GM18909 (cell line): ENCODE measurements around the gene SLC6A13.

ENCODE experiments used
- ATAC-seq: cut with Tn5 transposase; IDR thresholded peaks from one replicate; pipeline ENCODE4 v1.9.1; 2021; ENCODE audit warnings: mild to moderate bottlenecking; ENCODE audit not compliant: unreplicated experiment, poor library complexity

Gene SLC6A13

DNA sequence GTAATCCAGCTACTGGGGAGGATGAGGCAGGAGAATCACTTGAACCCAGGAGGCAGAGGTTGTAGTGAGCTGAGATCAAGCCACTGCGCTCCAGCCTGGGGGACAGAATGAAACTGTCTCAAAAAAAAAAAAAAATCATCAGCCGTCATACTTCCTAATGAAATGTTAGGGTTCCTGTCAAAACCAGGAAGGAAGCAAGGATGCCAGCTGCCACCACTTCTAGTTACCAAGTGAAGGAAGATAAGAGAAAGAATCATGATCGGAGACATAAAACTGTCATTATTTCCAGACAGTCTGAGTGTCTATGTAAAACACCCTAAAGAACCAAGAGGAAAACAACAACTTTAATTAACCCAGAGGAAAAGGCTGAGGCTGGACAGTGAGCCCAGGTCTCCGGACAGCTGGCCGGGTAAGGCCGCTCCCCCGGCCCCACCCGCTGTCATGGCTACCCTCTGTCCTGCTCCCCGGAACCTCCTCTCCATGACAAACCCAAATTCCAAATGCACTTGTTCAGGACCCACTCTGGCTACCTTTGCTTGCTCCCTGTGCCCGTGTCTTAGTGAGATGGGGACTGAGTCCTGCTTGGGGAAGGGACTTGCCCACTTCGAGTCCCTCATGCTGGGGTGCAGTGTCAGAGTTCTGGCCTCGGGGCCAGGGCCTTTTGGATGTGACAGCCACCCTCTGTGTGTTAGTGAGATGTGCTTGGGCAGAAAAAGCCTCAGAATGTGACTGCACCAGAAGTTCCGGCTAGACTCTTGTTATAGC lies 77.6 kb downstream of the SLC6A13 start:
- no peak for ATAC-seq

DNA sequence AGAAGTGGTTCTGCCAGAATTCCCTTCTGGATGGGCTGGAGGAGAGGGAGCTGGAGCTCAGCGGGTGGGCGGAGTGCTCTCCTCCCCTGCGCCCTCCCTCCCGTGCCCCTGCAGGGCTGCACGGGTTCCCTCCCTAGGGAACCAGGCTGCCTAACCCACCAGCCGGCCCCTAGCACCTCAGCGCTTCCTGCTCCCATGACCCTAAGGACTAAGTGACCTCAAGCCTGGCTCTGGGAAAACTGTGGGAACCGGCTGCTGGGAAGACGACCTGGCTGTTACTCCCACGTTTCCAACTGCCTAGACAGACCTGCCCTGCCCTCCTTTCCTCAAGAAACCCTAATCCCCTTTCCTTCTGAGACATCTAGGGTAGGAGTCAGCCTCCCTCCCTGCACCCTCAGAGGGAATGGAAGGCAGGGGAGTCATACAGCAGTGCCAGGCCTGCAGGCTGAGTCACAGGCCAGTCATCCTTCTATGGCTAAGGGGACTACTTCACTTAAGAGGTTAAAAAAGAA lies 80.2 kb downstream of the SLC6A13 start:
- no peak for ATAC-seq

DNA sequence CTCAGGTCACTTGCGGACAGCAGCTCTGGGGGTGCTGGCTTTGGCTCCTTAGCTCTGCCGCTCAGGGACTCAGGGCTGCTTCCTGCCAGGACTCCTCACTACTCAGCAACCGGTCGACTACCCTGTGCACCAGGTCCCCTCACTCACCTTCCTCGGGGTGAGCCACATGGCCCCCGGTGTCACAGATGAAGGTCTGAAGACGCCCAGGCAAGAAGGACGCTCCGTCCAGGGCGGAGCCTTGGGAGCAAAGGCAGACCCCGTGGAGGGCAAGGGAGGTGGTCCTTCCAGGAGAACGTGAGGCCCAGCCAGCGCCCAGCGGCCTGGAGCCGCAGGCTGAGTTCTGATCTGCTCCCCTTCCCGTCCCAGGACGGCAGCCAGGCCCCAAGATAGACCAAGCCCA lies 80.7 kb downstream of the SLC6A13 start:
- no peak for ATAC-seq

DNA sequence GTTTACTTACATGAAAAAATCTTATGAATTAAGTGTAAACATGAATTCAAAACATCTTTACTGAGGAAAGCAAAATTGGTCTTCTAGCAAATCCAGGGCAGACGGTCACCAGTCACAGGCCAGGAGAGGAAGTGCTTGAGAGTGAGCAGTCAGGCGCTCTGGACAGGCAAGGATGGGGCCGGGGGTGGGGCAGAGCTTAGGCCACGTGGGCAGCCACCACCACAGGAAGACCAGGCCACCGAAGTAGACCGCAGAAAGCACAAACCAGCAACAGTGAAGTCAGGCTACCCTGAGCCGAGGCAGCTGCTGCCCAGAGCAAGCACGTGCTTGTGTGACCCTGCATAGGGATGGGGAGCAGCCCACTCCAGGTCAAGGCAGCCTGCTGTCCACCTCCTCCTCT lies 82.2 kb downstream of the SLC6A13 start:
- ATAC-seq = no peak

DNA sequence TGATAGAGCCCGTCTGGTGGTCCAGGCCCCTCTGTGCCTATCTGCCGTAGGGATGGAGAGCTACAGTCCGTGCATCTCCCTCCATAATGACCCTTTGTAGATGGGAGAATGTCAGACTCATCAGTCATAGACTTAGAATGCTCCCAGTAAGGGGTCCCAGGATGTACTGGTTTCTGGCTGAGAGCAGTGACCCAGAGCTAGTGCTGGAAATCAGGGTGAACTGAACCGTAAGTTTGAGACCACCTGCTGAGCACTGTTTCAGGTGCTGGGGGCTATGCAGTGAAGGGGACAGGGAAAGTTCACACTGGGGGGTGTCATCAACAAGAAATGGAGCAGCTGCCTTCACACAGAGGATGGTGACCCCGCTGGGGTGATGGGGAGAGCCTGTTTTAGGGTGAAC lies 82.8 kb downstream of the SLC6A13 start:
- no peak for ATAC-seq

DNA sequence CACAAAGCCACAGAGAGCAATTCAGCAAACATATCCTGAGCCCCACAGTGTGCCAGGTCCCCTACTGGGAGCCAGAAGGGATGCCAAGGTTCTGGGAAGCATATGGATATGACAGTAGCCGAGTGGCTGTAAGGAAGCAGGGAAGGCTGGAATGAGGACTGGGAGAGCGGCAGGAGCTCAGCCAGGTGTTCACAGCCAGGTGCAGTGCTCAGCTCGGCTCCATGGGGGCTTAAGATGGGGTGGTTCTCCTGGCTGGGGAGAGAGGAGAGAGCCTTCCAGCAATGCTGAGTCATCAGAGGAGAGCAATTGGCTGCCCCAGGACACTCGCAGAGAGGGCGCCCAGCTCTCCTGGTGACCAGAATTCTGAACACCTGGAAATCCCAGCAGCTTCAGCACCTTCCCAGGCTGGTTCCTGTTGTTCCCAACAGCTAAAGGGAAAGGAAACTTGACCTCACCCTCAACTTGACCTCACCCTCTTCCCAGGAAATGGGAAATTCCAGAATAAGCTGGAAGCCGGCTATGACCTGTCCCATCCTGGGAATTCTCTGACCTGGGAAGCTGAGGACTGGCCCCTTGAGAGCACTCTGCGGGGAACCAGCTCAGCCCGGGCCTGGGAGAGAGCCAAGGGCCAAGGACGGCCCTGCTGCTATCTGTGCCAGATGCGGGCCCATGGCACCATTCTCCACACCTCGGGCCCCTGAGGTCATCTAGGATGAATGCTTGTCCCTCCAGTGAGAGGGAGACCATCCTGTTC lies 83.3 kb downstream of the SLC6A13 start:
- no peak for ATAC-seq

DNA sequence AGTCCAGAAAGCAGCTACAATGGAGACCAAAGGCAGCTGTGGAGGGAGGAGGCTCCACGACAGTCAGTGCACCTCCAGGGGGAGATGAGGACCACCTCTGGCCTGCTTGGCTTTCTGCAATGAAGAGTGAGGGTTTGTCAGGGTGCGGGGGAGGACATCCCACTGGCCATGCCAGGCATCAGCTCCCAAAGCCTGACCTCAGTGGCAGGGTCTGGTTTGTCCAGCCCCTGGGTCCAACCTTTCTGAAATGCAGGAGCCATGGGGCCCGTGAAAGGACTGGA lies 83.9 kb downstream of the SLC6A13 start:
- ATAC-seq = no peak

DNA sequence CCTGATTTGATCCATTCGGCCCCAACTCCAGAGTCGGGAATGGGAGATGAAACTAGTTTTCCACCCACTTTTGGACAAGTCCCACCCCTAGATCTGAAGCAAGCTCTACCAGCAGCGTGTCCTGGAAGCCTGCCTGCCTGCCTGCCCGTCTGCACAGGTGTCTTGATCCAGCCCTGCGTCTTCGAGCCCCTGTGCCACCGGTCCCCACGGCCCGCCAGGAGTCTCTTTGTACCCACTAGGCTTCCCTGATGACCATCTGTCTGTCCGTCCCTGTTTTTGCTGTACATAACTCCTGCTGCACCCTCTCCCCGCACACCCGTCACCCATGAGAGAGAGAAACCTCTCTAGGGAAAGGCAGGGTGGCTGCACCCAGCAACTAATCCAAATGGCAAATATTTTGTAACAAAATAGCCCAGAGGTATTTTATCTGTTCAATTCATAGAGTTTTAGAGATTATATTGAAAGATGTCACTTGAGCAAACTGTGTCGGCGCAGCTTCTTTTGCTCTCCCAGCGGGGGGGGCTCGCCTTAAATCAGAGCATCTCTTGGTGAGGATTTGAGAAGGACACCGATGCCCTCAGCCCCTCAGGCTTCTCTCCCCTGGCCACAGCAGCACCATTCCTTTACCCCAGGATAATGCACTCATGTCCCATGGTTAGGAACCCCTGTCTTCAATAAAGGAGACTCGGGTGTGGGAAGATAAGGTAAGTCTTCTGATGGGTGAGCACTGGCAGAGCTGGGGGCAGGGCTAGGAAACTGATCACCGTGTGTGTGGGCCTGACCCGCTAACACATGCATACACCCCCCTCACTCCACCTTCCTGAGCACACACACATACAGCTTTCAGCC lies 84.4 kb downstream of the SLC6A13 start:
- no peak for ATAC-seq

DNA sequence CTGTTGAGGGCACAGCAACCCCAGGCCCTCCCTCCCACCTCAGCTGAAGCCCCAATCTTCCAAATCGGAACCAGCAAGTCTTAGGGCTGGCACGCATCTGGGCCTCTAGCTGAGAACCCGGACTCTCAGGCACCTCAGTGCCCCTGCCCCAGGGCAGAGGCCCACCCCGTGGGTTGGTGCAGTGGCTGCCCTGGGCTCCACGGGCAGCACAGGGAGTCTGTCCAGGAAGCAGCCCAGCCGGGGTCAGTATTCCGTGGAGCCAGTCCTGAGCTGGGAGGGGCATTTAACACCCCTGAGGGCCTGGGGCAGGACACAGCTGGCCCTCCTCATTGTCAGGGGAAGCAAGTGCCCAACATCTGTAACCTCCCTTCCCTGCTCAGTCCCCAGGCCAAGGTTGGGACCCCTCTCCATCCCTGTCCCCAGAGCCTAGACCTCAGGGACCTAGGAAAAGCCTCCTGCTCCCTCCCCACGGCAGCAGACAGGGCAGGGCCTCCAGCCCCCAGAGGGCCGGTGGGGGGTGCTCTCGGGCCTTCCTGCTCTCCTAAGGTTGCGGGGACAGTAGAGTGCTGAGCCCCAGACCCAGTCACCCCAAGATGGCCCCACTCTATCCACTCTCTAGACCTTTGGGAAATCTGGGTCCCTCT lies 85.2 kb downstream of the SLC6A13 start:
- ATAC-seq = no peak

DNA sequence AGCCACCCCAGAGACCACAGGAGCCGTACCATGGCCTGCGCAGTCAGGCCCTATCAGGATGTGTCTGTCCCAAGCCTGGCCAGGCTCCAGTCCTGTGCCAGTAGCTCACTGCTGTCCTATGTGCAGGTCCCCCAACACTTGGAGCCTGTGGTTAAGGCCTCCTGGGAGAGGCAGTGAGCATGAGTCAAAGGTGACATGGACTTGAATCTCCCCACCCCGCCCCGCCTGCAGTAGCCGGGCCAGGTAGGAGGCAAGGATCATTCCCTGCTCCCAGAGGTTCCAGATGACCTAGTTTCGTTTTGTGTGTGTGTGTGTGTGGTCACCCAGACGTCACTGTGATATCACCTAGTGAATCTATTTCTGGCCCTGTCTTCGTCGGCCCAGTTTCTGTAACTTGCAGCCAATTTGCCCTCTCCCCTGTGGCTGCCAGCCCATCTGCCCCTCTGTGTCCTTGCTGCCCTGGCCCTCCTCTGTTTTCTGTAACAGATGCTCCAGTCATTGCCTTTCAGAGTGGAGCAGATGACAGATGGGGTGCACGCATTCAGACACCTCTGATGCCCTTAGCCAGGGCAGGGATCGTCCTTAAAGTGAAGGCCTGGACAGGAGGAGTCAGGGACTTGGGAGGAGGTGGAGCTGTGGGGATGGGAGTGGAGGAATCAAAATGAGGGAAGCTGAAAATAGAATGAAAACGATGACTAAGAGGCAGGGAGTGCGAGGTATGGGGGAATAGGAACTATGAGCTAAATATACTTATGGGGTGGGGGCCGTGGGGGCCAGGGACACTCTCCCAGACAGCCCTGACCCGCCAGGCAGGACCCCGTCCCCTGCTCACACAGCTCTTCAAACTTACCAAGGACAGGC lies 86.1 kb downstream of the SLC6A13 start:
- no peak for ATAC-seq

DNA sequence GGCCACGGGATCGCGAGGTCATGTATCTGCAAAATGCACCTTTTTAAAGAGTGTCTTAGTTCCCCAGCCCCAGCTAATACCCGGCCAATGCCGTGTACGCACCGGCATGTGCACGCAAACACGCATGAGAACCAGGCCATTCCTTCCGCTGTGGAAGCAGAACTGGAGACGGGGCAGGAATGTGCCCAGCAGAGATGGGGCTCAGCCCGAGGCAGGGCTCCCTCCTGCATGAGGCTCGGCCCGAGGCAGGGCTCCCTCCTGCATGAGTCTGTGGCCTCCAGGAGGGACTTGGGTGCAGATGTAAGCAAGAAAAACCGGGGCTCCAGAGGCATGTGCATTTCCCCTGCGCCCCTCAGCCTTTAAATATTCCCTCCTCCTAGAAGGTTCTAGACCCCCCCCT lies 86.9 kb downstream of the SLC6A13 start:
- ATAC-seq = no peak

DNA sequence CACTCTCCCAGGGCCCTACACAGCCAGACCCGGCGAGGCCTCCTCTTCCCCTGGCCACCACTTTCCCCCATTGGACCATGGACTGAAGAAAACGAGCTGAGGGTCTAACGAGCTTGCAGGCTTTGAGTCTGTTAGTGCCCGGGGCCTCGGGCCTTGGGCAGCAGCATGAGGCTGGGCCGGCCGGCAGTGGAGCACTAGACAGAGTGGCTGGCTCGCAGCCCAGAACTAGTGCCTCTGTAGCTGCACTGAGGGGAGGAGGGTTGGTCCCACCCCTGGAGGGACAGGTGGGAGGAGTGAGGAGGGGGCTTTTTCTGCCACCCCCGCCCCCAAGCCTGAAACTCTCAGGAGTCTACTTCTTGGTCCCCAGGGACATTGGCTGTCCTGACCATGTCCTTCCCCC lies 87.4 kb downstream of the SLC6A13 start:
- no peak for ATAC-seq

DNA sequence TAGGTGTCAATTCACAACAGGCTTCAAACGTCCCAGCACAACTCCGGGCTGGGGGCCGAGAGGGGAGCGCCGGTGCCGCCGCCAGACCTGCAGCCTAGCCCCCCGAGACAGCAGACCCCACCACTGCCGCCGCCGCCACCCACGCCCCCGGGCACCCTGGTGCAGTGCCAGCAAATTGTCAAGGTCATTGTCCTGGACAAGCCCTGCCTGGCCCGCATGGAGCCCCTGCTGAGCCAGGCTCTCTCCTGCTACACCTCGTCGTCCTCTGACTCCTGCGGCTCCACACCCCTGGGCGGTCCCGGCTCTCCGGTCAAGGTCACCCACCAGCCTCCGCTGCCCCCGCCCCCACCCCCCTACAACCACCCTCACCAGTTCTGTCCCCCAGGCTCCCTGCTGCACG lies 88.0 kb downstream of the SLC6A13 start:
- ATAC-seq = no peak

DNA sequence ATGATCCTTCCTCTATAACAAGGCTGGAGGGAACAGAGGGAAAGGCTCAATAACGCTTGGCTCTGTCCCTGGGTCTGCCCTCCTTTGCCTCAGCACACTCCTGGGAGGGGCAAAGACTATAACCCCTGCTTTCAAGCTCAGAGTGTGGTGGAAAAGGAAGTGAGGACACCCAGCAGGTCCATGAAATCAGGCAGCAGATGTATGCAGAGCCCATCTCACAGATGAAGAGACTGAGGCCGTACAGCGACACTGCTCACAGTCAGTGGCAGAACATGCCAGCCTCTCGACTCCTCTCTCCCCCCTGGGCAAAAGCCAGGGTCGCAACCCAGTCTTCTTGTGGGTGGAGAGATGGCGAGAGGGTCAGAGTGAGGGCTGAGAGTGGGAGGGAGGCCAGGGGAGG lies 88.5 kb downstream of the SLC6A13 start:
- ATAC-seq = no peak

DNA sequence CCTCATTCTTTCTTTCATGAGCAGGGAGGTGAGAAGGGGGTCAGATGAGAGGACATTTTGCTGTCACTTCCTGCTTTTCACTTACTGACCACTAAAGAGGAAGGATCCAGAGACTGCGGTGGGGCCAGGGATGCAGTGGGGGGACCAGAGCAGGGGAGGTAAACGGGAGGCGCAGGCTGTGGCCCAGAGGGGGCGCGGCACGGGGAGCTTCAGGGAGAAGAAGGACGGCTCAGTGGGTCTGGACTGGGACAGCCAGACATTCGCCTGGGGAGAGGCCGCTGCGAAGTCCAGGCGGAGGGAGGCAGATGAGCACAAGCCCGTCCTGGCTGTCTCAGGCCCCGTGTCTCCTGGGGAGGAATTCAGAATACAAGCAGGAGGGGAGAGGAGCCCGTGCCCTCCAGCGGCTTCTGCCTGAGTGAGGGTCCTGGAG lies 89.9 kb downstream of the SLC6A13 start:
- ATAC-seq = no peak

DNA sequence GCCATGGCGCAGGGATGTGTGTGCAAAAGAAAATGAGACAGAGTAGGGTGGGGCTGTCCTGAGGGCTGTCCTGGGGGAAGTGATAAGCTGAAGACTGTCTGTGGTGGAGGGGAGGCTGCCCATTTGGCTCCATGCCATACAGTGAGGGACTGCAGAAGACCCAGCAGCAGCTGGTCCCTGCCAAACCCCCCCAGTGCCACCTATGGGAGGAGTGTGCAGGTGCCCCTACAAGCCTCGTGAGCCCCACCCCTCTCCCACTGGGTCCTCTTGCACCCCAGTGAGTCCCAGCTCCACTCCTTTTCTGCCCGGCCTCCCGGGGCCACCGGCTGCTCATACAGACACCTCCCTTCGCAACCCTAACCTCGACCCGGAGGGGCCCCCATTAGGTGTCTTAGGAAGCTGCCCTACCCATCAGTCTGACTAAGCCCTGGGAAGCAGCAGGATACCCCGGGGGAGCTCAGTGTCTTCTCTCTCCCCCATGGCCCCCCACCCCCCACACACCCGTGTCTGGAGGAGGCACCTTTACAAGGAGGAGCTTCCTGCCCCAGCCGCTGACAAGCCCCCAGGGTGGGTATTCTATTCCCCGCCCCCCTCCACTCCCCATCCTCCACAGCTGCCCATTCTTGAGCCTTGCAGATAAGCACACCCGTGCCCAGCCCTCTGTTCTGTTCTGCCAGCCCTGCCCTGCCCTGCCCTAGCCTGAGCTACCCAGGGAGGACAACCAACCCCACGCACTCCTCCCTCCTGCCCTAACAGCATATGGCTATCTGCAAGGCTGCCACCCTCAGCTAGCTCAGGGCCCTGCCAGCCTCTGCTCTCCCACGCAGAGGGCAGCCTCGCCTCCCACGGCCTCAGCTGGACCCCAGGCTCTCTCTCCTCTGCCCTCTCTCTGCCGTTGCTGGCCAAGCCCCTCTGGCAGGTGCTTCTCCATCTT lies 90.6 kb downstream of the SLC6A13 start:
- no peak for ATAC-seq

DNA sequence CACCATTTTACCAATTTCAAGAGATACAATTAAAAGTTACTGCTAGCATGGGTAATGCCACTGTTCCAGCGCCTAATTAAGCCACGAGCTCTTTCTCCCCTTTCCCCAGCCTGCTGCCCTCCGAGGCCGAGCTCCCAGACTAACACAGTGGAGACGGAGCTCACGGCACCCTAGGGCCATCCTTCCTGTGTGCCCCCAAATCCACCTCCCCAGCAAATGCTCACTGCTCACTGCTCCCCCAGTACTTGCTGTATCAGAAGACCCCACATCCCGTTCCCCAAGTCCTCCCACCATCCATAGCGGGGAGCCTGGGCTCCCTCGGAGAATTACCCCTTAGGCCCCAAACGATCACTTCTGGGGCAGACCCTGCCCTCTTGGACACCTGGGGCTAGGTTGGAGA lies 91.4 kb downstream of the SLC6A13 start:
- no peak for ATAC-seq
